ENCODE results near the gene EEIG2.
"Not testable (repeated sequence)": the region's sequence is repeated elsewhere in the genome, so short reads cannot be mapped to it uniquely, and the experiment has no call there.

EEIG2 gene

DNA sequence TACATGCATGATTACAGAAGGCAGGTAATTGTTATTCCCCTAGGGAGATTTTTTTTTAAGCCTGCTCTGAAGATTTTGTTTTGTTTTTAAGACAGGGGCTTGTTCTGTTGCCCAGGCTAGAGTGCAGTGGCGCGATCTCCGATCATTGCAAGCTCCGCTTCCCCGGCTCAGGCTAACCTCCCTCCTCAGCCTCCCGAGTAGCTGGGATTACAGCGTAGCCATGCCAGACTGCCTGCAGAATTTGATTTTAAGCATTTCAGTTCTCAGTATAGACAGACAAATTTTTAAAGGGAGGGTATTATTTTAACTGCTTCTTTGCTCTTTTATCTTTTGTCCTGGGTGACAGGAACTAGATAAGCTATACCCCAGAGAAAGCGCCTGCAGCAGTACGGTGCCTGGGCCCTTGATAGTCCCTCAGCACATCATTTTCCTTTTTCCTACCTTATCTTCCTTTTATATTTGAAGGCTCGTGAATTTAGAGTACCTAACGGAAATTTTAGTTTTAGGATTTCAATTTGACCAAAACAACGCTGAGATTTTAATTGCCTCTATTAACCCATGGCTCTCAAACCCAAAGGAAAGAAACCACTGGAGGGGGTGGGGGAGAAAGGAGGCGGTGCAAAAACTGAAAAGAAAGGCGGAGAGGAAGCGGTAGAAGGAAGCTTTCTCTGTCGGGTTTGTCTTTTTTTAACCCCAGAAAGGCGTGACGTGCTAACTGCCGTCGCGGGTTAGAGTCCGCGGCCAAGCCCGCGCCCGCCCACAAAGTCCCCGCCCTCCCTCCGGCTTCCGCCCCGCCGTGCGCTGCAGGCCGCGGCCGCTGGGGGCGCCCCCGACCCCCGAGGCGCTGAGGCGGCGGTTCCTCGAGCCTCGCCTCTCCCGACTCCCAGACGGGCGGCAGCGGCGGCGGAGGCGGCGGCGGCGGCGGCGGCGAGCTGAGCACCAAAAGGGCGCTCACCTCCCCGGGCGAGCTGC lies at the start of gene EEIG2:
Gene EEIG2 (plus strand): TSS at position 886 of the 972 bp plus-strand sequence. CDS start 329 bp downstream, outside the sequence.
- peak; percentile 87 for DNase-seq

DNA sequence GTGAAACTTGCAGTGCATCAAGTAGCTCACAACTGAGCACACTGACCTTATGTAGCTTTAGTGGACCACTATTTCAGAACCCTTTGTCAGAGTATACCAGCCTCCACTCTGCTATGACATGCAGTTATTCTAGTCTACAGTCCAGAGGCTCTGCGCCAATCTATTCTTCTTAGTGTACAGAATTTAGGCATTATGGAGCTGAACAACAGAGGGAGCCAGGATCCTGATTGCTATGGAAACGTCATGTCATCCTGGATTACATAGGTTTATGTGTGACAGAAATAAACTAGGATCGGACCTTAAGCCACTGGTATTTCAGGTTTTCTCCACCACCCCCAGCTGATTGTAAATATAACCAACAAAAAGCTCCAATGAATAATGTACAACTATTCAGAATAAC lies 48.1 kb upstream of the EEIG2 start:
- DNase-seq: no peak

- DNase-seq: no peak
These were observed 47.5 kb upstream of the EEIG2 start for GRCh38 chr1:108512239-108513043.

- no peak for DNase-seq
These were observed 46.9 kb upstream of the EEIG2 start for GRCh38 chr1:108513044-108513415.

DNA sequence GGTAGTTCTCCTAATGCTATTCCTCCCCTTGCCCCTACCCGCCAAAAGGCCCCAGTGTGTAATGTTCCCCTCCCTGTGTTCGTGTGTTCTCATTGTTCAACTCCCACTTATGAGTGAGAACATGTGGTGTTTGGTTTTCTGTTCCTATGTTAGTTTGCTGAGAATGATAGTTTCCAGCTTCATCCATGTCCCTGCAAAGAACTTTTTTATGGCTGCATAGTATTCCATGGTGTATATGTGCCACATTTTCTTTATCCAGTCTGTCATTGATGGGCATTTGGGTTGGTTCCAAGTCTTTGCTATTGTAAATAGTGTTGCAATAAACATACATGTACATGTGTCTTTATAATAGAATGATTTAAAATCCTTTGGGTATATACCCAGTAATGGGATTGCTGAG lies 46.0 kb upstream of the EEIG2 start:
- DNase-seq: not testable (repeated sequence)

DNA sequence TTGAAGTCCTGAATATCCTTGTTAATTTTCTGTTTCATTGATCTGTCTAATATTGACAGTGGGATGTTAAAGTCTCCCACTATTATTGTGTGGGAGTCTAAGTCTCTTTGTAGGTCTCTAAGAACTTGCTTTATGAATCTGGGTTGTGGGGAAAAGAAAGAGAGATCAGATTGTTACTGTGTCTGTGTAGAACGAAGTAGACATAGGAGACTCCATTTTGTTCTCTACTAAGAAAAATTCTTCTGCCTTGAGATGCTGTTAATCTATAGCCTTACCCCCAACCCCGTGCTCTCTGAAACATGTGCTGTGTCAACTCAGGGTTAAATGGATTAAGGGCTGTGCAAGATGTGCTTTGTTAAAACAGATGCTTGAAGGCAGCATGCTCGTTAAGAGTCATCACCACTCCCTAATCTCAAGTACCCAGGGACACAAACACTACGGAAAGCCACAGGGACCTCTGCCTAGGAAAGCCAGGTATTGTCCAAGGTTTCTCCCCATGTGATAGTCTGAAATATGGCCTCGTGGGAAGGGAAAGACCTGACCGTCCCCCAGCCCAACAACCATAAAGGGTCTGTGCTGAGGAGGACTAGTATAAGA lies 42.5 kb upstream of the EEIG2 start:
- not testable (repeated sequence) for DNase-seq

- no peak for DNase-seq
These were observed 37.9 kb upstream of the EEIG2 start for GRCh38 chr1:108521990-108522393.

DNA sequence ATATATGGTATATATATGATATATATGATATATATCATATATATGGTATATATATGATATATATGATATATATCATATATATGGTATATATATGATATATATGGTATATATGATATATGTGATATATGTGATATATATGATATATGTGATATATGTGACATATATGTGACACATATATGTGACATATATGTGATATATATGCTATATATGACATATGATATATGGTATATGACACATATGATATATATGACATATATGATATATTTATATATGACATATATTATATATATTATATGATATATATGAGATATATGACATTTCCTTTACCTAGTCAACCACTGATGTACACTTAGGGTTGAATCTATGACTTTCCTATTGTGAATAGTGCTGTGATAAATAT lies 36.1 kb upstream of the EEIG2 start:
- no peak for DNase-seq

- DNase-seq: no peak
These were observed 35.2 kb upstream of the EEIG2 start for GRCh38 chr1:108524676-108525075.

GRCh38 chr1:108527135-108527534 lies 32.8 kb upstream of the EEIG2 start:
- DNase-seq: no peak

DNA sequence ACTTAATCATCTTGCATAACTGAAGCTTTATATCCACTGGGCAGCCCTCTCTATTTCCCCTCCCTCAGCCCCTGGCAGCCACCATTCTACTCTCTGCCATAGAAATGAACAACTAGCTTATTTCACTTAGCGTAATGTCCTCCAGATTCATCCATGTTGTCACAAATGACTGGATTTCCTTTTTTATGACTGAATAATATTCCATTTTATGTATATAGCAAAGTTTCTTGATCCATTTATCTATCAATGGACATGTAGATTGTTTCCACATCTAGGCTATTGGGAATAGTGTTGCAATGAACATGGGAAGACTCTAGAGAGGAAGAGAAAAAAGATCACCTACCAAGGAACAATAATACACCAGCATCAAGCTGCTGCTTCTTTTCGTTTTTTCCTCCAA lies 32.1 kb upstream of the EEIG2 start:
- DNase-seq: no peak

DNA sequence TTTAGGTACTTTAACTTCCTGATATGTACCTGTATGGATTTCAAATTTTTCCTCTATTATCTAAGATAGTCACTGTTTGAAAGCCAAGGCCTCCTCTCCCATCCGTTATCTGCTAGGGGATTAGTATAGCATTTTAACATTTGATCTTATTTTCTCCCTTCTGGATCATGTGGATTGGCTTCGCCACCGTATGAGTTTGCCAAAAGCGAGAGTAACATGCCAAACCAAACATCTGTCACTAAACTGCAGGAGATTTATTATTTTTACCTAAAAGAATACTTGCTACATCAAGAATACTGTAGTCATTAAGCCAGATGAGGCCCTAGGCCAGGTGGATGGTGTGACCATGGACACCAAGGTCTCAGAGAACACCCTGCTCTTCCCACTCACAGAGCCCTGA lies 28.5 kb upstream of the EEIG2 start:
- no peak for DNase-seq

DNA sequence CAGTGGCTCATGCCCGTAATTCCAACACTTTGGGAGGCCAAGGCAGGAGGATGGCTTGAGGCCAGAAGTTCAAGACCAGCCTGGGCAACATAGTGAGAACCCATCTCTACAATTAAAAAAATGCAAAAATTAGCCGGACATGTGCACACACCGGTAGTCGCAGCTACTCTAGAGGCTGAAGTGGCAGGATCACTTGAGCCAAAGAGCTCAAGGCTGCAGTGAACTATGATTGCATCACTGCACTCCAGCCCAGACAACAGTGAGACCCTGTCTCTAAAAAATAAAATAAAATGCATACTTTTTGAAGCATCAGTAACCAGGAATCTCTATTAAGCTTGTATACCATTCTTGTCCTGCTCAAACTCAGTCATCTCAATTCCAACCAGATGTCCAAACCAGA lies 27.2 kb upstream of the EEIG2 start:
- no peak for DNase-seq

DNA sequence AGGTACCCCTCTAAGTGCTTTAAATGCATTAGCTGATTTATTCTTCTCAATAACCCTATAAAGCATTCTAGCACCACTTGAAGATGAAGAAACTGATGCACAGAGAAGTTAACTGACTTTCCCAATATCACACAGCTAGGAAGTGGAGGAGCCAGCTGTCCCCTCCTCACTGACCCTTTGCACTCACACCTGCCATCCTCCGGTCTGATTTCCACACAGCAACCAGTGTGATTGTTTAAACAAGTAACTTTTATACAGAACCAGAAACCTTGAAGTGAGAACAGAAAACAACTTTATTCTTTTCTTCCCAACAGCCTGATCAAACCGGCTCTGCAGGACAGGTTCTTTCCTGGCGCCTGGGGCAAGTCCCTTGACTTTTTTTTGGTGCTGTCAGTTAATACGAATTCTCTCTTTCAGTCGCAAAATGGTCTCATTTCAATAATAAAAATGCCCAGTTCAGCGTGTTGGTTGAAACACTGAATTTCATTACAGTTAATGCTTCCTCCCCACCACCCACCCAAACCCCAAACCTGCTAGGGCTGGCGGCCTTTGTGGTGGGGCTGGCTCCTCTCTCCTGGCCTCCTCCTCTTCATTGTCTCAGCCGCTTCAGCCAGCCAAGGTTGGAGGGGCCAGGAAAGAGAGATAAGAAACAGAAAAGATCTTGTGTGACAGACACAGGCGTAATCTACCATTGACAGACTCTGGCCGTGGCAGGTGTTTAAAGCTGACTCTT lies 26.4 kb upstream of the EEIG2 start:
- no peak for DNase-seq

DNA sequence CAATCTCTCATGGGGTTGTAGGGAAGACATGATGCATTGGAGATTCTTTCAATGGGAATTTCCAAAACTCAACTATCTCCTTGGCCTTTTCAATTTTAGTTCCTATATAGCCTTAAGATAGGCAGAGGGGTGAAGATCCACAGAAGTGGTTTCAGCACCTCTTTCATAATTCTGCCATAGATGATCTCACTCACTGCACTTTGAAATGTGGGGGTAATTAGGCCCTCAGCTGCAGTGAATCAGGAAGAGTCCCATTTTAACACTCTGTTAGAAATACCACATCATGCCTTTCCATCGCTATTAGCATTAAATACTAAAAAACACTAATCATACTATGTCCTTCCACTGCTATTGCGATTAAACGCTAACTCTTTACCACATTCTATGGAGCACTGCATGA lies 25.1 kb upstream of the EEIG2 start:
- no peak for DNase-seq

DNA sequence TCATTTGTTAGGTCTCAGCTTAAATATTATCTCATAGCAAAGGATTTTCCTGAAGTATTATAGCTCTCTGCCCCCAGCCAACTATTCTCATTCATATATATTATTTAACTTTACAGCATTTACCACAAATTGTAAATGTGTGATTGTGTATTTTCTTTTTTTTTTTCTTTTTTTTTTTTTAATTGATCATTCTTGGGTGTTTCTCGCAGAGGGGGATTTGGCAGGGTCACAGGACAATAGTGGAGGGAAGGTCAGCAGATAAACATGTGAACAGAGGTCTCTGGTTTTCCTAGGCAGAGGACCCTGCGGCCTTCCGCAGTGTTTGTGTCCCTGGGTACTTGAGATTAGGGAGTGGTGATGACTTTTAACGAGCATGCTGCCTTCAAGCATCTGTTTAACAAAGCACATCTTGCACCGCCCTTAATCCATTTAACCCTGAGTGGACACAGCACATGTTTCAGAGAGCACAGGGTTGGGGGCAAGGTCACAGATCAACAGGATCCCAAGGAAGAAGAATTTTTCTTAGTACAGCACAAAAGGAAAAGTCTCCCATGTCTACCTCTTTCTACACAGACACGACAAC lies 24.5 kb upstream of the EEIG2 start:
- DNase-seq: not testable (repeated sequence)

DNA sequence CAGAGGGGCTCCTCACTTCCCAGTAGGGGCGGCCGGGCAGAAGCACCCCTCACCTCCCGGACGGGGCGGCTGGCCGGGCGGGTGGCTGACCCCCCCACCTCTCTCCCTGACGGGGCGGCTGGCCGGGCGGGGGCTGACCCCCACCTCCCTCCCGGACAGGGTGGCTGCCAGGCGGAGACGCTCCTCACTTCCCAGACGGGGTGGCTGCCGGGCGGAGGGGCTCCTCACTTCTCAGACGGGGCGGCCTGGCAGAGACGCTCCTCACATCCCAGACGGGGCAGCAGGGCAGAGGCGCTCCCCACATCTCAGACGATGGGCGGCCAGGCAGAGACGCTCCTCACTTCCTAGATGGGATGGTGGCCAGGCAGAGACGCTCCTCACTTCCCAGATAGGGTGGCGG lies 23.9 kb upstream of the EEIG2 start:
- not testable (repeated sequence) for DNase-seq

DNA sequence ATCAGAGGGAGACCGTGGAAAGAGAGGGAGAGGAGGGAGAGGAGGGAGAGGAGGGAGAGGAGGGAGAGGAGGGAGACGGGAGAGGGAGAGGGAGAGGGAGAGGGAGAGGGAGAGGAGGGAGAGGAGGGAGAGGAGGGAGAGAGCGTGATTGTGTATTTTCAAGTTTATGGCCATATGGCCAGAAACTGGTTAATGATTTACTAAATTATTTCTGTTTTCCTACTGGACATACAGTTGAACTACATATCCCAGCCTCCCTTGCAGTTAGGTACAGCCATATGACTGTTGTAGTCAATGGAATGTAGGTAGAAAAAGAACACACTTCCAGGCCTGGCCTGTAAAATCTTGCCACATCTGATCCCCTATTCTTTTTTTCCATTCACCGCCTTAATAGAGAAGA lies 23.1 kb upstream of the EEIG2 start:
- DNase-seq: not testable (repeated sequence)

DNA sequence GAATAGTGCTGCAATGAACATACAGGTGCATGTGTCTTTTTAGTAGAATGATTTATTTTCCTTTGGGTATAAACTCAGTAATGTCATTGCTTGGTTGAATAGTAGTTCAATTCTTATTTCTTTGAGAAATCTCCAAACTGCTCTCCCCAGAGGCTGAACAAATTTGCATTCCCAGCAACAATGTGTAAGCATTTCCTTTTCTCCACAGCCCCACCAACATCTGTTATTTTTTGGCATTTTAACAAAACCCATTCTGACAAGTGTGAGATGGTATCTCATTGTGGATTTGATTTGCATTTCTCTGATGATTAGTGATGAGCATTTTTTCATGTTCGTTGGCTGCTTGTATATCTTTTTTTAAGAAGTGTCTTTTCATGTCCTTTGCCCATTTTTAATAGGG lies 21.9 kb upstream of the EEIG2 start:
- DNase-seq: no peak

DNA sequence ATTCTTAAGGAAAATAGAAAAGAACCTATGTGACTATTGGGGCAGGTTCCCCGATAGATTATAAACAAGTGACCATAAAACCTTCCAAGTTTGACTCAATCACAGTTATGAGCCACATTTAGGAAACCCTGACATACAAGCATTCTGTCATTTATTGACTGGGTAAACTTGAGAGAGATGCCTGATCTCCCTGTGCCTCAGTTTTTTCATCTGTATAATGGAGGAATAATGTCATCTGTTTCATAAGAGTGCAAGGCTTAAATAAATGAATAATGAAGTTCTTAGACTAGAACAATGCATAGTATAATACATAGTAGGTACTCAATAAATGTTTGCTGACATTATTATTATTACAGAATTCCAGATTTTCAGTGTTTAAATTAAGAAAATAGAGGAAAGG lies 18.9 kb upstream of the EEIG2 start:
- DNase-seq: no peak

- DNase-seq: no peak
These were observed 18.0 kb upstream of the EEIG2 start for GRCh38 chr1:108541861-108542260.

- not testable (repeated sequence) for DNase-seq
These were observed 12.4 kb upstream of the EEIG2 start for GRCh38 chr1:108547493-108547892.
